A549 (cell line): ENCODE measurements around the gene ARHGAP19. TPM values are rescaled to one million over a fixed set of nuclear protein-coding genes. Genes with fewer than 3 reads are reported as not detected.
A peak's percentile ranks its signal among the peaks of the same experiment; 100 is the strongest.

Experiments used
- ATAC-seq, 2 experiments: fragments of 200-7000 bp in 1 of 2; fragments of >200 bp in 1 of 2; cut with Nextera tagmentation in 1 of 2; cut with Tn5 transposase in 1 of 2; 3 replicates each; pipeline versions ENCODE4 v1.8.0 to v1.9.1; 2018 to 2020; ENCODE audit warnings: mild to moderate bottlenecking in 1 of 2, moderate library complexity in 1 of 2
- CTCF ChIA-PET: fragments of 300-600 bp; sonication (Branson Sonifier 250); formaldehyde crosslinking; extraction: SDS; loops from one replicate; lab custom pipeline; 2021; ENCODE audit warnings: antibody characterized with exemption, inconsistent platforms; lab: Yijun Ruan, JAX
- POLR2A ChIA-PET: fragments of 350-600 bp; formaldehyde crosslinking; extraction: SDS; loops from one replicate; lab custom pipeline; 2021; ENCODE audit warnings: antibody characterized with exemption, inconsistent platforms; lab: Yijun Ruan, JAX
- DNase-seq, 2 experiments: peaks; one replicate each; pipeline versions ENCODE4 v3.0.0 to v3.0.0-alpha.2; 2011 to 2016; ENCODE audit warnings: low read depth in 1 of 2, low spot score in 1 of 2
- FAIRE-seq: peaks from 2 replicates; lab custom pipeline; 2011; peaks lifted over from hg19 to GRCh38; lab: Jason Lieb, UNC
- H3K27ac ChIP-seq, 2 experiments: fragments of >200 bp; sonication (Bioruptor Twin); formaldehyde crosslinking; 3 replicates each; pipeline ENCODE4 v1.5.1; 2016 to 2017
- H3K4me1 ChIP-seq: fragments of >200 bp; sonication (Bioruptor Twin); formaldehyde crosslinking; 3 replicates; pipeline ENCODE4 v1.6.1; 2016
- H3K4me2 ChIP-seq: fragments of >200 bp; sonication (Bioruptor Twin); formaldehyde crosslinking; 3 replicates; pipeline ENCODE4 v1.6.1; 2016
- H3K4me3 ChIP-seq: fragments of >200 bp; sonication (Bioruptor Twin); formaldehyde crosslinking; 3 replicates; pipeline ENCODE4 v1.5.1; 2016
- H3K9me3 ChIP-seq: fragments of >200 bp; sonication (Bioruptor Twin); formaldehyde crosslinking; 3 replicates; pipeline ENCODE4 v1.6.1; 2016
- CHD2 ChIP-seq: fragments of 150-350 bp; IDR thresholded peaks from 2 replicates; pipeline ENCODE4 v1.6.1; 2014; ENCODE audit warnings: low read length; ENCODE audit not compliant: partially characterized antibody
- FOSL2 ChIP-seq, 2 experiments: fragments of 450-650 bp in 1 of 2; fragments of >200 bp in 1 of 2; sonication (Bioruptor Twin) in 1 of 2; formaldehyde crosslinking; IDR thresholded peaks; 2 replicates each; pipeline versions ENCODE4 v1.5.0 to v1.6.1; 2016 to 2020; ENCODE audit warnings: mild to moderate bottlenecking in 1 of 2, moderate library complexity in 1 of 2
- HES2 ChIP-seq: fragments of >200 bp; sonication (Bioruptor Twin); formaldehyde crosslinking; IDR thresholded peaks from 2 replicates; pipeline ENCODE4 v1.6.1; 2016
- HEYL ChIP-seq: fragments of 250-450 bp; sonication (Bioruptor Pico); IDR thresholded peaks from 2 replicates; pipeline ENCODE4 v1.8.0; 2021; ENCODE audit warnings: mild to moderate bottlenecking, moderate library complexity
- HMGXB4 ChIP-seq: fragments of 250-450 bp; sonication (Bioruptor Pico); IDR thresholded peaks from 2 replicates; pipeline ENCODE4 v1.5.0; 2021; ENCODE audit warnings: mild to moderate bottlenecking, moderate library complexity, borderline replicate concordance
- HOXA7 ChIP-seq: fragments of 250-450 bp; sonication (Bioruptor Pico); IDR thresholded peaks from 2 replicates; pipeline ENCODE4 v1.5.0; 2020; ENCODE audit warnings: mild to moderate bottlenecking, moderate library complexity
- HOXB13 ChIP-seq: fragments of 250-450 bp; sonication (Bioruptor Pico); IDR thresholded peaks from 2 replicates; pipeline ENCODE4 v1.5.0; 2020; ENCODE audit warnings: low read depth, mild to moderate bottlenecking, moderate library complexity
- JUNB ChIP-seq: fragments of >200 bp; sonication (Bioruptor Twin); formaldehyde crosslinking; IDR thresholded peaks from 2 replicates; pipeline ENCODE4 v1.6.1; 2016
- NFE2L2 ChIP-seq: fragments of 150-350 bp; conservative IDR thresholded peaks from 2 replicates; pipeline ENCODE4 v1.6.1; 2014; ENCODE audit warnings: low read length
- NPAS2 ChIP-seq: fragments of 250-450 bp; sonication (Bioruptor Pico); IDR thresholded peaks from 2 replicates; pipeline ENCODE4 v1.8.0; 2022; ENCODE audit warnings: mild to moderate bottlenecking, moderate library complexity, borderline replicate concordance
- PHF8 ChIP-seq: fragments of 200-600 bp; sonication (generic); IDR thresholded peaks from 2 replicates; pipeline ENCODE4 v1.6.1; 2016; ENCODE audit warnings: low read depth, mild to moderate bottlenecking, antibody characterized with exemption, moderate library complexity, borderline replicate concordance
- RFX5 ChIP-seq: fragments of 450-650 bp; IDR thresholded peaks from 2 replicates; pipeline ENCODE4 v1.7.1; 2014; ENCODE audit warnings: antibody characterized with exemption, mild to moderate bottlenecking, moderate library complexity
- RNF2 ChIP-seq: fragments of 200-600 bp; sonication (generic); IDR thresholded peaks from 2 replicates; pipeline ENCODE4 v1.6.1; 2016; ENCODE audit warnings: low read depth, mild to moderate bottlenecking, antibody characterized with exemption, moderate library complexity, borderline replicate concordance
- USF2 ChIP-seq: fragments of 450-650 bp; IDR thresholded peaks from 2 replicates; pipeline ENCODE4 v1.6.1; 2014; ENCODE audit warnings: antibody characterized with exemption
- ZFP36 ChIP-seq: fragments of 450-650 bp; IDR thresholded peaks from 2 replicates; pipeline ENCODE4 v1.6.1; 2014; ENCODE audit warnings: borderline replicate concordance; ENCODE audit not compliant: partially characterized antibody
- ZSCAN20 ChIP-seq: fragments of 250-450 bp; sonication (Bioruptor Pico); IDR thresholded peaks from 2 replicates; pipeline ENCODE4 v1.8.0; 2022; ENCODE audit warnings: mild to moderate bottlenecking, moderate library complexity
- WGBS: methylation state at CpG from one replicate; pipeline ENCODE4 v1.1.6; 2017; ENCODE audit errors: missing lambda C conversion rate; 5-methylcytosine and 5-hydroxymethylcytosine counted together
- polyA plus RNA-seq, 4 experiments: library from polyadenylated mRNA; depleted of rRNA in 3 of 4; stranded (reverse); fragments of >200 nt; fragmentation: RNase III in 1 of 4; extraction: RNeasy Plus Mini Kit Qiagen cat#74134 plus additional on column Dnase treatment in 1 of 4; gene quantifications; 2 replicates in 3 of 4; 3 replicates in 1 of 4; pipeline ENCODE4 v1.2.3, GENCODE V29; 2011 to 2017
- TF ChIP-seq, protein P1 (sequence below): fragments of 250-450 bp; sonication (Bioruptor Pico); IDR thresholded peaks from 2 replicates; pipeline ENCODE4 v1.5.0; 2020; ENCODE audit warnings: low read depth, mild to moderate bottlenecking, moderate library complexity

The ARHGAP19 gene
- polyA plus RNA-seq, 2 of the 4 experiments (the other 2 are of a cell fraction), result 6.0 to 11.9 TPM

DNA sequence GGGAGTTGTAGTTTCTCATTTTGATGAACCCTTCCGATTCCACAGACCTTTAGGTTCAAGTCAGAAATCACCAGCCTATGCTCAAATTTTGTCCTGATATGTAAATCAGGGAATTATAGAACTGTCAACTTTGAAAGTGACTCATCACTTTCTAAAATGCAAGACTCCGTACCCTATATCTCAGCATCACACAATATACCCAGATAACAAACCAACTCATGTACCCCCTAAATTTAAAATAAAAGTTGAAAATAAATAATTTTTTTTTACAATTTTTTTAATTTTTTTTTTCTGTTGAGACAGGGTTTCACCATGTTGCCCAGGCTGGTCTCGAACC lies 393 bp upstream of the ARHGAP19 start:
- FAIRE-seq (no peak), ATAC-seq (no peak), DNase-seq (no peak)
- CTCF ChIA-PET, result interaction anchor here (1.0 to 3.6 kb wide), 4 partner anchors 14 to 37 kb away, joined by 3 to 28 read pairs (median 4); no protein-coding TSS in a partner anchor
- no peak overlapping the region for H3K4me3 ChIP-seq
- peak overlapping the region in 1 of 2 experiments; percentile 44; a peak in 1 of 6 replicates for H3K27ac ChIP-seq
- peak overlapping the region; percentile 62 for H3K4me2 ChIP-seq
- H3K4me1 ChIP-seq, result peaks cover 17% of the 10 kb centered on the region
- H3K9me3 ChIP-seq, result no peaks in the 10 kb centered on the region
- 44% methylated on average over 3 of the region's 3 CpGs for WGBS
- TF ChIP-seq ZFP36 (no peak), NFE2L2 (peak; percentile 41), HOXA7 (CRISPR knock-in tag) (no peak), HES2 (no peak), FOSL2 (IDR thresholded peaks at IDR 0.05) (no peak), FOSL2 (CRISPR knock-in tag; IDR thresholded peaks at IDR 0.05) (peak; percentile 60; the same call in 1 of the 2 replicates)
- POLR2A ChIA-PET, result interaction anchor here (1.0 kb wide), 2 partner anchors 12 to 26 kb away, joined by 3 read pairs; partner anchors contain the start of gene FRAT1

DNA sequence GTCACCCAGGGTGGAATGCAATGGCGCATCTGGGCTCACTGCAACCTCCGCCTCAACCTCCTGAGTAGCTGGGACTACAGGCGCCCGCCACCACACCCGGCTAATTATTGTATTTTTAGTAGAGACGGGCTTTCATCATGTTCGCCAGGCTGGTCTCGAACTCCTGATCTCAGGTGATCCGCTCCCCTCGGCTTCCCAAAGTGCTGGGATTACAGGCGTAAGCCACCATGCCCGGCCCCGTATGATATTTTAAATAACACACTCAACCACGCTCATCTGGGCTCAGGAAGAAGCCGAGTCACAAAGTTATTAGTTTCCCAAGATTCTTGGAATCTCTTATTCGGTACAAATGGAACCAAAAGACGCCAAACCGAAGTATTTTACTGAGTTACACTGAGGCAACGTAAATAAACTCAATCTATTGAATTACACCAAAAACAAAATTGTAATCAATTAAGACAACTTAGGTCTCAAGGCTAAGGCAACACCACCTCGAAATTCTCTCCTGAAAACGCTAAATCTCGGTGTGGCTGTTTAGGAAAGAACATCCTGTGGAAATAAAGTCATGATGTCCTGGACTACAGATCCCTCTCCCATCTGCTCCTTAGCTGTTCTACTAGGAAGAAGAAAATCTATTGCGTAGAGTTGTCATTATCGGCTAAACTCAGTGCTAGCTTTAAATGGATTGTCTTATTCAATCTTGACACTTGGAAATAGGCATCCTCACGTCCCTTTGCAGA lies 910 bp downstream of the ARHGAP19 start:
- peak overlapping the region; percentile 84 to 96 for H3K27ac ChIP-seq
- POLR2A ChIA-PET, result interaction anchor here (0.8 to 1.1 kb wide), 5 partner anchors 11 to 110 kb away, joined by 3 to 4 read pairs (median 4); partner anchors contain the start of genes FRAT1 and RRP12
- DNase-seq (no peak), FAIRE-seq (no peak)
- 57% methylated on average over 25 of the region's 25 CpGs for WGBS
- CTCF ChIA-PET, result interaction anchor here (0.8 to 3.6 kb wide), 11 partner anchors 10 to 92 kb away, joined by 3 to 28 read pairs (median 4); partner anchors contain the start of gene FRAT1
- peaks cover 10% of the 10 kb centered on the region for H3K4me1 ChIP-seq
- TF ChIP-seq JUNB, result no peak
- no peak for TF ChIP-seq HEYL (CRISPR knock-in tag)
- no peak for TF ChIP-seq CHD2
- no peak for TF ChIP-seq ZSCAN20 (CRISPR knock-in tag)
- TF ChIP-seq RNF2, result no peak
- no peak for TF ChIP-seq PHF8
- TF ChIP-seq HOXB13 (CRISPR knock-in tag), result no peak
- no peak for TF ChIP-seq RFX5
- TF ChIP-seq, protein P1, sequence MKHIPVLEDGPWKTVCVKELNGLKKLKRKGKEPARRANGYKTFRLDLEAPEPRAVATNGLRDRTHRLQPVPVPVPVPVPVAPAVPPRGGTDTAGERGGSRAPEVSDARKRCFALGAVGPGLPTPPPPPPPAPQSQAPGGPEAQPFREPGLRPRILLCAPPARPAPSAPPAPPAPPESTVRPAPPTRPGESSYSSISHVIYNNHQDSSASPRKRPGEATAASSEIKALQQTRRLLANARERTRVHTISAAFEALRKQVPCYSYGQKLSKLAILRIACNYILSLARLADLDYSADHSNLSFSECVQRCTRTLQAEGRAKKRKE (CRISPR knock-in tag), result no peak
- no peak for TF ChIP-seq USF2
- no peak for TF ChIP-seq HMGXB4
- TF ChIP-seq NPAS2, result no peak
- TF ChIP-seq, all 56 proteins: peak for 0
- H3K4me3 ChIP-seq, result peak overlapping the region; percentile 57
- H3K4me2 ChIP-seq, result peak overlapping the region; percentile 91
- no peaks in the 10 kb centered on the region for H3K9me3 ChIP-seq
- ATAC-seq, result peak; percentile 32 to 45
